ENCODE data around the gene SLC4A11. TPM values are rescaled to one million over a fixed set of nuclear protein-coding genes. Genes with fewer than 3 reads are reported as not detected.
"Not testable (repeated sequence)": the region's sequence is repeated elsewhere in the genome, so short reads cannot be mapped to it uniquely, and the experiment has no call there.

Gene SLC4A11
- total RNA-seq, 1 experiment from 2014 or later = 4.8 TPM

GRCh38 chr20:3203315-3204123 is 35.5 kb downstream of the SLC4A11 start:
- DNase-seq (ENCODE audit: low spot score) = peak; percentile 28

GRCh38 chr20:3202965-3203314 is 36.0 kb downstream of the SLC4A11 start:
- DNase-seq (ENCODE audit: low spot score) = no peak

- no peak for DNase-seq (ENCODE audit: low spot score)
Measured at GRCh38 chr20:3199976-3200755, 38.8 kb downstream of the SLC4A11 start.

GRCh38 chr20:3199206-3199605 is 39.8 kb downstream of the SLC4A11 start:
- DNase-seq (ENCODE audit: low spot score) = no peak

DNA sequence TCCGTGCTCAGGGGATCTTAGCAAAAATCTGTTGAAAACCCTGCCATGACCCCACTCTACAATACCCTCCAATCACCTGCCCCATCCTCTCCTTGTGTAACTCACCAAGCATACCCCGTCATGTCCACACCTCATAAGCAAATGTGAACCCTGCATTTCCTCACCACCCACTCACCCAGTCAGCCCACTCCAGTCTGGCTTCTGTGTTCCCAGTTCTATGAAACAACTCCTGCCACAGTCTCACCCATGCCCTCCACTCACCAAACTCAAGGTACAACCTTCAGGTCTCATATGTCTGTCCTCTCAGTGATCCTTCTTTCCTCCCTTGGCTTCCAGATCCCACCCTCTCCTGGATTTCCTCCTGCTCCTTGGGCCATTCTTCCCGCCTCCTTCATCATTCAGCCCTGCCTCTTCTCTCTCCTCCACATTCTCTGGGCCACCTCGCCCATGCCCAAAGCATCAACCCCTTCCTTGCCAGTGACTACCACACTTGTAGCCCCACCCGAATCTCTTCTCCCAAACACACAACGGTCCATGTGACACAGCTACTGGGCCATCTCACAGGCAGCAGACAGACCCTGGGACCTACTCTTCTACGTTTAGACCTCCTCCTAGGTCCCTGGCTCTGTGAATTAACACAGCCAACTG is 43.3 kb downstream of the SLC4A11 start:
- DNase-seq (ENCODE audit: low spot score) = no peak

DNA sequence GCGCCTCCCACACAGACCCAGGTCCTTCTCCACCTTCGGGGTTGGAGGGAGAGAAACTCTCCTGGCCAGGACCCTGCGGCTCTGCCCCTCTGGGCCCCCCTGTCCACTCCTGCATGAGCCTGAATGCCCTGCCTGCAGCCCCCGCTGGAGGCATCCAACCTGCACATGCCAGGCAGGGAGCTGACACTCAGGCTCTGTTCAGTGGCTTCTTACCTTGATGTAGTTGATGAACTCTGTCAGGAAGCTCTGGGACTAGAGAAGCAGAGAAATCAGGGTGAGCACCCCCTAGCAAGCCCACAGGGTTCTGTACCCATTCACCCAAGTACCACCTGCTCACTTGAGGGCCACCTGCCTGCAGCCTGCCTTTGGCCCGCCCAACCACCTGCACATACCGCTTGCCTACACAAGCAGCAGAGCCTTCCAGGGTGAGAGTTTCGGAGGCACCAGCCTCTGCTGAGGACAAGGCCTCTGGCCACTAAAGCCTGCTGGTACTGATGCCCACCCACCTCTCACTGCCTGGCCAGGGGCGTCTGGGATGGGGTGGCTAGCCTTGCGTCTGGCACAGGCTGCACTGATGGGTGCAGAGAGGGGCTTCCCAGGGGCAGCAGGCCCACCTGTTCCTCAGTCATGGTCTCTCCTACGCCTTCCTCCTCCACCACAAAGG is 44.2 kb downstream of the SLC4A11 start:
- DNase-seq (ENCODE audit: low spot score) = no peak

DNA sequence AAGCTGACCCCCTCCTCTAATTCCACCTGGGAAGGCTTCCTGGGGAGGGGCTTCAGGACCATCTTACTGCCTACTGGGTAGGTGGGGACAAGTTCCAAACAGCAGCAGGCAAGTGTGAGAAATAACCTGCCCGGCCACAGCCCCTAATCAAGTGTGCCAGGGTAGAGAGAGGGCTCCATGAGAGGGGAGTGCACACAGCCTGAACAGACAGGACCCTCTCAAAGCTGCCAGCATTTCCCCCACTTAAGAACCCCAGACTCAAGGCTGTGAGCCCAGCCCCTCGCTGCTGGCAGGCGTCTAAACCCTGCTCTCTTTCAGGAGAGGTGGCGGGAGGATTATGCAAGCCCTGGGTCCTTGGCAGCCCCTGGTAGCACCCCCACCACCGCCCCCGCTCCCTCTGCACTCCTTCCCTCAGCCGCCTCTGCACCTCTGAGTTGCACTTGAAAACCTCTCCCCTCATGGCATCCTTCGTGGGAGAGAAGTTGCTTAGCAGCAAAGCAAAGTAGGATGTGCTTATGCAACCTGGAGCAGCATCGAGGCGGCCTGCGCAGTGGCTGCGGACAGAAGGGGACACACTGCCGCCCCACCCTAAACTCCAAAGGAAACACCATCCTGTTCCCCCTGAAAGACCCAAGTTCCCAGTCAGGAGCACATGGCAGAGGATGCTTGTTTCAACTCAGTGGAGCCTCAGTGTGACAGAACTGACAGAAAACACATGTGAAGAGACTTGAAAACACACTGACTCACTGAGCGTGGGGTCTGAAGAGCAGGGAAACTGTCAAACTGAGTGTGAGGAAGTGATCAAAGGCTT is 45.0 kb downstream of the SLC4A11 start:
- no peak for DNase-seq (ENCODE audit: low spot score)

GRCh38 chr20:3192226-3193015 is 46.6 kb downstream of the SLC4A11 start:
- no peak for DNase-seq (ENCODE audit: low spot score)

DNA sequence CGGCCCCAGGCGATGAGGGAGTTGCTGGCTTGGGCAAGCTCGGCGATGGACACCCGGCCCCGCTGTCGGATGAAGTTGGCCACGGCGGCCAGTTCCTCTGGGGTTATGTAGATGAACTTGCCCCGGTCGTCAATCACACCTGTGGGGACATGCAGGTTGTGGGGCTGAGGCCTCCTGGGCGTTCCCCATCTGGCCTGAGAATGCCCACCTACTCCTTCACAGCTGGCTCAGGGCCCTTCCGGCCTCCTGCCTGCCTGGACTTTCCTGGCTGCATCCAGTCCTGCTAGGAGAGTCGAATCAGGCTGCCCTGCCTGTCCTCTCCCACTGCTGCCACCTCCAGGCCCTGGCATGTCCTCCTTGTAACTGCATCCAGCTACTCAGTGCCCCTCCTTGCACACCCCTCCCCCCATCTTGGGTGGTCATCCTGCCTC is 48.3 kb downstream of the SLC4A11 start:
- no peak for DNase-seq (ENCODE audit: low spot score)

GRCh38 chr20:3189561-3190131 is 49.3 kb downstream of the SLC4A11 start:
- no peak for DNase-seq (ENCODE audit: low spot score)

DNA sequence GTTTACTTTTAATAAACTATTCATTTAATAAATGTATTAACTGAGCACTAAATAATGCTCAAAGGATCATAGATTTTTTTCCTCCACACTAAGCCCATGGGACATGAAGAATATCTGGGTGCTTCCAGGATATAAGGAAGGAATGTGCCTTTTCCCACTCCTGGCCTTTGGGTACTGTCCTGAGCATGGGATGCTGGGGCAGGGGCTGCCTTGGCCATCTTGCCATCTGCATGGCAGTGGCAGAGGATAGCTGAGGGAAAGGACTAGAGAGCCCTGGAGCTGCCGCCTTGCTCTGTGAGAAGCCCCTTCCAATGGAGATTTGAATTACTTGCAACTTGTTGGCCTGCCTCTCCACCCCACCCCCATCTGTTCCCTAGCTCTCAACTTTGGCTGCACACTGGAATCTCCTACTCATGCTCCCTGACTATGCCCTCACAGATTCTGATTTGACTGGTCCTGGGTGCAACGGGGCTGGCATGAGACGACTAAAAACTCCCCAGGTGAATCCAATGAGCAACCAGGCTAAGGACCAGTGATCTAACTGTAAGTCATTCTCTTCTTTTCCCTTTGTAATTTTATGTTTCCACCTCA is 50.1 kb downstream of the SLC4A11 start:
- no peak for DNase-seq (ENCODE audit: low spot score)

DNA sequence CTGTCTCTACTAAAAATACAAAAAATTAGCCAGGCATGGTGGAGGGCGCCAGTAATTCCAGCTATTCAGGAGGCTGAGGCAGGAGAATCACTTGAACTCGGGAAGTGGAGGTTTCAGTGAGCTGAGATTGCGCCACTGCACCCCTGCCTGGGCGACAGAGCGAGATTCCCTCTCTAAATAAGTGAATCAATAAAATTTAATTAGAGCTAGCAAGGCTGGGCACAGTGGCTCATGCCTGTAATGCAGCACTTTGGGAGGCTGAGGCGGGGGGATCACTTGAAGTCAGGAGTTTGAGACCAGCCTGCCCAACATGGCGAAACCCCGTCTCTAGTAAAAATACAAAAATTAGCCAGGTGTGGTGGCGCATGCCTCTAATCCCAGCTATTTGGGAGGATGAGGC is 51.1 kb downstream of the SLC4A11 start:
- not testable (repeated sequence) for DNase-seq (ENCODE audit: low spot score)

DNA sequence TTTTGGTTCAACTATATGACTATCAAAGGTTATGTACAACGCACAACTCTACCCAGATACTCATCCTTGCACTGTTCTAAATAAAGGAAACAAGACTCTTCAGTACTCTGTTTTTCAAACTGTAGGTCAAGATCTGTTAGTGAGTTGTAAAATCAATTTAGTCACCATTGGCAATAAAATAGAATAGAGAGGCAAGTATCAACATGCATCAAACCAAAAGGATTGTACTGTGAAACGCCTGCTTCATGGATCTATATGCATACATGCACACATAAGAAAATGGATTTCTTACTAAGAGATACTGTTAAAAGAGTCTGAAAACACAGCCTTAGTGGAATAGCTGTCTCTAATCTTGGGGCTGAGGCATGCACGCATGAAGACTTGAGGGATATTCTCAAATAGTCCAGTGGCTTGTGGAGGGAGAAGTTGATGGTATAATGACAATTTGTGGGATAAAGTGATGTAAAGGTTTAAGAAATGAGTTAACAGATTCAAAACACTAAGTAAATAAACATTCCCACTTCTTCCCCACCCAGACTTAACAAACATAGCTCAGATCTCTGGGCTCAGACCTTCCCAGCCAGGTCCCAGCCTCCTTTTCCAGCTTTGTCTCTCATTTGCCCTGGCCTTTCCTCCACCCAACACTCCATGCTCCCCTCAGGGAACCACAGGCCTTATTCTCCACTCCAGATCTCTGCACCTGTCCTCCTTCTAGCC is 54.9 kb downstream of the SLC4A11 start:
- no peak for DNase-seq (ENCODE audit: low spot score)

DNA sequence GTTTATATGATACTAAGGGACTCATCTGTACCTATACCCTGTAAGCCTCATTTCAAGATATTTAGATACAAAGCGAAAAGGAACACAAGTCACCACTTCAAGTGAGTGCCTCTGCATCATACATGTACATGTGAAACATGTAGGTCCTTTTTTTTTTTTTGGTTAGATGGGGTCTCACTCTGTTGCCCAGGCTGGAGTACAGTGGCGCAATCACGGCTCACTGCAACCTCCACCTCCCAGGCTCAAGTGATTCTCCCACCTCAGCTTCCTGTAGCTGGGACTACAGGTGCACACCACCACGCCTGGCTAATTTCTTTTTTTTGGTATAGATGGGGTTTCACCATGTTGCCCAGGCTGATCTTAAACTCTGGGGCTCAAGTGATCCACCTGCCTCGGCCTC is 56.6 kb downstream of the SLC4A11 start:
- not testable (repeated sequence) for DNase-seq (ENCODE audit: low spot score)

- DNase-seq (ENCODE audit: low spot score) = no peak
Measured at GRCh38 chr20:3181270-3181669, 57.7 kb downstream of the SLC4A11 start.

GRCh38 chr20:3180319-3180718 is 58.7 kb downstream of the SLC4A11 start:
- DNase-seq (ENCODE audit: low spot score) = no peak

- DNase-seq (ENCODE audit: low spot score) = no peak
Measured at GRCh38 chr20:3177746-3178485, 61.1 kb downstream of the SLC4A11 start.

Data from A172 (cell line).